Stimulated activated CD4-positive, alpha-beta T cell treated with anti-CD3 and anti-CD28 coated beads, Interleukin-2, amount 100 ng/mL, for 48 hours (primary cell): ENCODE data around the gene LNX2.
A peak's percentile ranks its signal among the peaks of the same experiment; 100 is the strongest.

Source experiments
- DNase-seq, 2 donors: peaks; one replicate each; pipeline ENCODE4 v3.0.0-alpha.2; 2020

Gene LNX2

DNA sequence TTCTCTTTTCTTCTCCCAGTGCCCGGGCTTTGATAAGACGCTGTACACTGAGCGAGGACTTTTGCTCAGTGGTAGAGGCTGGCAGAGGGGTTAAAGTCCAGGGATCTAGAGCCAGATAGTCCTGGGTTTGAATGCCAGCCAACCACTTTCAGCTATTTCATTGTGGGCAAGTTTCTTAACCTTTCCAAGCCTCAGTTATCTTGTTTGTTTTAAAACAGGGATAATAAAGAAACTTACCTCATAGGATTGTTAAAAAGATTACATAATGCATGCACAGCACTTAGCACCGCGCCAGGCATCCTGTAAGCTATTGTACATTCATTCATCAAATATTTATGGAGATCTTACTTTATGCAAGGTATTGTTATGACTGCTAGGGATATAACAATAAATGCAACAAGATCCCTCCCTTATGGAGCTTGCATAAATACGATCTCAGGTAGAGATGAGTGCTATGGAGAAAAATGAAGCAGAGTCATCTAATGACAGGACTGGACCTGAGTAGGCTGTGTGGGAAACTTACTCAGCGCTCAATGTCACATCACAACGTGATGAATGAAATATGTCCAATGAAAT lies 70.8 kb downstream of the LNX2 start:
- DNase-seq = no peak

DNA sequence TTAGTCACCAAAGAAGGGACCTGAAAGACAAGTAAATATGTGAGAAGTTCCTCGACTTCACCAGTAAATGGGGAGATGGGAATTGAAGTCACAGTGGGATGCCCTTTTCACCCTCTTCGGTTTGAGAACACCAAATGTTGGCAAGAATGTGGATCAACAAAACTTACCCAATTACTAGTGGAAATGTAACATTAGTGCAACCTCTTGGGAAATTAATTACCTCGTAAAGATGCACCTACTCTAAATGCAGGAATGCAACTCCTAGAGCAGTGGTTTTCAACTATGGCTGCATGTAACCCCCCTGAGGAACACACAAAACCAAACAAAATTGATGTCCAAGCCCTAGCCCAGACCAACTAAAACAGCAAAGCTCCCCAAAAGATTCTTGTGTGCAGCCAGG lies 78.1 kb downstream of the LNX2 start:
- no peak for DNase-seq

DNA sequence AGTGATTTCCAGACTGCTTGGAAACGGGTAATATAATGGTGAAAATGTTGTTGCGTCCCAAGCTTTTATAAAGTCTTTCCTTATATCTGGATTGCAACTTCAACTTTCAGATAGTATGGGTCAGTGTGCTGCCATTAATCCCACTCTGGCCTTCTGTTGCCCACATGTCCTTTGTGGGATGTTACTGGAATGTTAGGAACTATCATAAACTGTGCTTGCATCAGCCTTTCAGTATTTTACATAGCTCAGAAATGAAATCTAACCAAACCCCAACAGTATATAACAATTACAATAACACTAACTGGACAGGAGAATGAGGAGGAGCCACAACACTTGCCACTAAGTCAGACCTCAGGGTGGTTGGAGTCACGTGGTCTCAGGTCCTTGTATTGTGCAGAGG lies 78.9 kb downstream of the LNX2 start:
- DNase-seq = no peak

DNA sequence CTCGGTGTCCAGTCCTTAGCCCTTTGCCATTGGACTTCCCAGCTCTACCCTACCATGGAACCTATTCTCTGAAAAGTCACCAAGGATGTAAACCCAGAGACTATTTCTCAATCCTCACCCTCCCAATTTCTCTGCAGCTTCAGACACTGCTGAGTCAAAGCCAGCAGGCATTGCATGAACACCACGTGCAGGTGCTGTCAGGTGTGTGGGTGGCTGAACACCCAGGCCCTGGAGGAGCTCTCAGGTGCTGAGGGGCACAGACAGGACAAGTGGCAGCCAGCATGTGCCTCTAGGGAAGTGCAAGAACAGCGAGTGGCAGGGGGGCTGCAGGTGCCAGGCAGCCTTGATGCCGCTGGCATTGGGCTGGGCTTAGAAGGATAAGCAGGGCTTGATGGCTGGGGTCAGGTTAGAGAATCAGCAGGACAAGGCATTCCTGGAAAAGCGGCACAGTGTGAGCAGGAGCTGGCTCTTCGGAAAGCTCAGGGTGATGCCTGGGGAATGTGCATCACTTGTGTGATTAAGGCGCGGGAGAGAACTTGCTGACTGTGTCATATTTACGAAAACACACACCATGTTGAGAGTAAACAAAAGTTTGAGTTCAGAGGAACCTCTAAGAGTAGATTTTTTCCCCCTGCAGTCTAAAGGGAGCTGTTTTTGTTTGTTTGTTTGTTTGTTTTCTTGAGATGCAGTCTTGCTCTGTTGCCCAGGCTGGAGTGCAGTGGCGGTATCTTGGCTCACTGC lies 83.8 kb downstream of the LNX2 start:
- no peak for DNase-seq

DNA sequence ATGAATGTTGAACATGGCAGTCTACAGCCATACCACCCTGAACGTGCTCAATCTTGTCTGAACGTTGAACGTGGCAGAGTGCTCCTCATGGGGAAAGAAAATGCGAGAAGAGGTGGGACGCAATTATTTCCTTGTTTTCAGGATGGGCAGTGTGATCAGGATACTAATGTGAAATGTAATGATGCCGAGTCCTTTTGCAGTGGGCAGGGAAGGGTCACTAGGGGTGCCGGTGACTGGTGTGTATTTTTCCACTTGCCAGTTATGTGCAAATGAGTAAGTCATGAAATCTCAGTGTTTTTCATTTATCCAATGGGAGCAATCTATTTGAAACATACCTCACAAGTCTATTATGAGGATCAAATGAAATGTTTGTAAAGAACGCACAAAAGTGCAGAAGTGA lies 84.8 kb downstream of the LNX2 start:
- no peak for DNase-seq

DNA sequence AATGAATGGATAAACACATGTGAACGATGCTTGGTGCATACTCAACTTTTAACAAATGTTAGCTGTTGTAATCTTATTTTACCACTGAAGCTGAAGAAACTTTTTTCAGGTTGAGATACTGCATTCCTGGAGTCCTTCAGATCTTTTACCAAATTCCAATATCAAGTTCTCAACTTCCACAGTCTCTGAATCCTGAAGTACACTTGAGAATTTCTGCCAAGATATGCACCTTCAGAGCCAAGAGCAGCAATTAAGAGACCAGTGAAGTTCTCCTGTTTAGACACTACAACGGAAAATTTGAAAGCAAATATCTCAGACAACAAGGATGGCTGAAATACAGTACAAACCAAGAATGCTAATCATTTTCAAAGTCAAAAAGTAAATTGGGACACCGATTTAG lies 85.3 kb downstream of the LNX2 start:
- no peak for DNase-seq

DNA sequence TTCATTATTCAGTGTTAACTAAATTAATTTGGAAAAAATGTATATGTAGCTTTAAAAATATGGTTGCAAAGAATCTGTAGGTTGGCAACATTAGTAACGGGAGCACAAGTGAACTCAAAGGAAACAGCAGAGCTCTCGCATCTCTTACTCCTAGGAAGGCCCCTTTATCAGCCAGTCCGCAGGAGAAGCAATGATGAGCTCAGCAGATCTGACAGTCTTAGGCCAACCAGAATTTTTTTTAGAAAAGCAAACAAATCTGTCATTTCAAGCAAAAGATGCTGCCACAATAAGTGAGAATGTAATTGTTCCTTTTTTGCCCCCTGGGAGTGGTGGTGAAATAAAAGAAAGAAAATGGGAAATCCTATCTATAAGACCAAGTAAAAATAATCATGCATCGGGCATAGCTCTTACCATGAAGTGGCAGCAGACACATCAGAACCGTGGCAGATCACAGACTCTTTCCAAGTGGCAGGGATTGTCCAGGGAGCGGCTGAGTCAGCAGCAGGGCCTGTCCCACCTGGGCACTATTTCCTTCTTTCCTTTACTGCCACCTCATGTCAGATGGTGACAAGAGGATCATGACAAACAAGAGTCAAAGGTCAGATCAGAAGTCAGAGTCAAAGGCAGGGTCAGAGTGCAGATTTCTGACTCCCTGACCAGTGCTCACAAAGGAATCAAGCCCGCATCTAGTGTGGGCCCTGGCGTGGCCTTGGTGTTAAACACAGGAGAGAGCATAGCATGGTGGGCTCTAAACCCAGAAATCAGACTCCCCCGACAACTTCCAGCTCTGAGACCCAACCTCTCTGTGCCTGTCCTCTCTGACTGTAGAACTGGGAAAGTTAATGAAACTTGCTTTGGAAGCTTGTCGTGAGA lies 86.0 kb downstream of the LNX2 start:
- DNase-seq = no peak

DNA sequence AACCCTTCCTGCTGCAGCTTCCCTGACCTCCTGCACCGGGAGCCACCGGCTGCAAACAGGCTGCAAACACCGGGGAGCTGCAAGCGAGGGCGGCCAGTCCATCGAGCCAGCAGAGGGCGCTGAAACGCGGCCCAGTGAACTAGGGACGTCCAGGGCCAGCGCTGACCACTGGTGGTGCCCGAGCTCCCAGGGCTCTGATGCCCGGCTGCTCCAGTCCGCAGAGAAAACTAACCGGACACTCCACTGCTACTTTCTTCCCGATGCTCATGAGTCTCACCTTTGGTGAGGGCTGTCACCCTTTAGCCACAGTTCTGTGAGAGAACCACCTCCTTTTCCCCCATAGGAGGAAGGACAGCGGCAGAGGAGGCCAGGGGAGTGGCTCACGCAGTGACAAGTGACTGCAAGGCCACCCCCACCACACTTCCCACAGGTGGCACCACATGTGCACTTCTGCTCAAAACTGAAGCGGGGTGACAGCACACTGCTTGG lies 87.1 kb downstream of the LNX2 start:
- DNase-seq = peak; percentile 52 to 60

DNA sequence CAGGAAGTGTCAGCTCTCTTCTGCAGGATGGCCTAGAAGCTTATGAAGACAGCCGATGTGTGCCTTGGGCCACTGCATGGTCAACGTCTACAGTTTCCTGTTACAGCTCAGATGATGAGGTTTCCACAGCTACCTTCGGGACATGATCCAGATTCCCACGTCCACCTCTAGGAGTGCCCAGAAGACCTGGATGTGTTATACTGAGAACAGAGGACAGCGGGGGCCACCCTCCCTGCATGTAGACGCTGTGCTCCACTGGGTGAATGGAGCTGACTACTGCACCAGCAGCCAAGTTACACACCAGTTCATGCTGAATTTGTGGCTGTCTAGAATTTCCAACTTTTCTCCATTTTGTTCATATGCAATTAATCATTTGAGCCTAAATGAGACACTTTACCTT lies 91.4 kb downstream of the LNX2 start:
- no peak for DNase-seq

DNA sequence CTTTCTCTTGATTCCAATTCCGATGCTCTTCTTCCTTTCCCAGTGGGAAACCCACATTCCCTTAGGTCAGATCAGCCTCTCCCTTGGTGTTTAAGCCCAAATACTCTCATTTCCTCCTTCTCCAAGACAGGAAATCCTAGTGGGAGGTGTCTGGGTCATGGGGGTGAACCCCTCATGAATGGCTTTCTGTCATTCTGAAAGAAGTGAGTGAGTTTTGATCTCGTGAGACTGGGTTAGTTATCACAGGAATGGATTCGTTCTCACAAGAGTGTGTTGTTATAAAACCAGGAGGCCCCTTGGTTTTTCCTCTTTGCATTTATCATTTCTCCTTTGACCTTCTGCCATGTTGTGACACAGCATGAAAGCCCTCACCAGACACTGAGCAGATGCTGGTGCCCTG lies 93.8 kb downstream of the LNX2 start:
- no peak for DNase-seq

DNA sequence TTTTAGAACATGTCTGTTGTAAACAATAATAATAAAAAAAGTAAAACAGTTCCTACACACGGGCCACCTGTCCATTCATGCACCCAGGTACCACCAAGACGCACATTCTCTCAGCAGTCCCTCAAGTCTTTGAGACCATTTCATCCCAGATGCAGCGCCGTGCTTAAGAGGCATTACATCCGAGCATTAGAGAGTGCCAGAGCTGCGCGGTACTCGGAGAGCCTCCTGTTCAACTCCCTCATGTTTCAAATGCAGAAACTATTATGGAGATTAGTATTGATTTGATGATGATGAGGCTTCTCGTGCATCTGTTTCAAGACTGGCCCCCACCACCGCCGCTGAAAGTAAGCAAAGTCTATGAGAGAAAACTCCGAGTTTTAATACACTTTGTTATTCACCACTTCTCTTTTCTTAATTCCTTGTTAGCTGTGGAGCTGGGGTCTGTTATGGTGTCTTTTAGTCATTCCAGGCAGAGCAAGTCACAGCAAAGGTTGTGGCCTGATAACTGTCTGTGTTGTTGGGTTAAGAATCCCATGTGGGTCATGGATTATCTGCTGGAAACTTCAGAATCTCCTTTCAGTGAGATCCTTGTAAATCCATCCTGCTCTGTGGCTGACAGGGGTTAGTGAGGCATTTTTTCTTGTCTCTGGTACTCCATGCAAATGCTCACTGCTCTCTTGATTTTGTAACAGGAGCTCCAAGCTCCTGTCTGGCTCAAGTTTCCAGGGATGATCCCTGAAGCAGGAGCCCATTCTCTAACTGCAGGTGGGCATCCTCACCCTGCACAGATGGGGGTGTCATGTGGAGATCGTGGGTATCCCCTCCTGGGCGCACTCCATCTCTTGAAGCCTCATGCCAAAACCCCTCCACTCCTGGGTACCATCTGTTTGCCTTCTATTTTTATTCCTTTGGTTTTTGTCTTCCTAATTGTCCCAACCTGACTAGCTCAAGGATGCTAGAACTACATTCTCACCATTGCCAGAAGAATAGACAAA lies 95.1 kb downstream of the LNX2 start:
- DNase-seq = no peak

DNA sequence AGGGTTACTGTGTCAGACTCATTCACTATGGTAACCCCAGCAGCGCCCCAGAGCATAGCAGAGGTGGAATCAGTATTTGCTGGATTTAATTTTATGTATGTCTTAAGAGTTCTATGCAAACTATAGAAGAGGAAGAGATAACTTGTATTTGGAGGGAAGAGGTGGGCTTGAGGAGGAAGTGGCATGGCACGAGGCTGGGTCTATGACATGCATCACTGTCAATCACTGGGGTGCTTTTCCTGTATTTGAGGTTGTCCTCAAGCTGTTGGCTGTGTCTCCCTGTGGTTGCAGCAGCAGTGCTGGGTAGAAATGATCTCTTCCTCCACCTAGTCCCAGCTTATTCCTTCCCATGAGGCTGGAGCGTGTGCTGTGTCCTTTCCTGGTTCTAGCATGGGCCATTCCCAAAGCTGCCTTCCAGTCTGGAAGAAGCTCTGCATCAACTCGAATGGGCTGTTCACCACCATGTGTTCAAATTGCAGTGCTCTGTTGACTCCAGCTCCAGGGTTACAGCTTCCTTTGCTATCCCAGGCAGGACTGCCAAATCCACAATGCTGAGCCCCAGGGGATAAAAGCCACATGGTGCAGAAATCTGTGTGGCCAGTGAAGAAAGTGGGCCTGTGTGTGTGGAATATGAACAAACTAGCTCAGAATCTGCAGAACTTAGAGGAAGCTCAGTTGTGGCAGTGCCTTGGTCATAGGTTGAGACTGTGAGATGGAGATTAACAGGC lies 96.8 kb downstream of the LNX2 start:
- no peak for DNase-seq

DNA sequence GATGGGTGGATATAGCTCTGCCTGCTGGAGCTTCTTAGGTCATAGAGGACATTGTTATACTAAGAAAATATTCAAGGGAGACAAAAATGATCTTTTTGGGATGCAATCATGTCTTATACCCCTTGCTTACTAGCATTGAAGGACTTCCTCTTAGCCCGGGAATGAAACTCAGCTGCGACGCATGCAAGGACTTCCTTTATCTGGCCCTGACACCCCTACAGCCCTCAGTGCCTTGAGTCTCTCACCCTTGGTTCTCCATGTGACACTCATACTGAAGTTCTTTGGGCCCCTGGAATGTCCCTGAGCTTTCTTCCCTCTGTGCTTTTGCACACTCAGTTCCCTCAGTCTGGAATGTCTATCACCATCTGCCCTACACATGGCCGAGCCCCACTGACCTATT lies 97.5 kb downstream of the LNX2 start:
- DNase-seq = no peak

DNA sequence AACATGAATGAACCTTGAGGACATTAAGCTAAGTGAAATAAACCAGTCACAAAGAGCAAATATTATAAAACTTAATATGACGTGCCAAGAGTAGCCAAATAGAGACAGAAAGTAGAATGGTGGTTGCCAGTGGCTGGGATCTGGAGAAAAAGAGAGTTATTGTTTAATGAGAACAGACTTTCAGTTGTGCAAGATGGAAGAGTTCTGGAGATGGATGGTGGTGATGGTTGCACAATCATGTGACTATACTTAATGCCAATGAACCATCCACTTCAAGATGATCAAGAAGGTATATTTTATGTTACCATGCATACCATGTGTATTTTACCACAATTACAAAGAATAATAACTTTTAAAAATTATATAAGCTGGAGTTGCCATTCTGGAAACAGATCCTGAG lies 104.2 kb downstream of the LNX2 start:
- no peak for DNase-seq

DNA sequence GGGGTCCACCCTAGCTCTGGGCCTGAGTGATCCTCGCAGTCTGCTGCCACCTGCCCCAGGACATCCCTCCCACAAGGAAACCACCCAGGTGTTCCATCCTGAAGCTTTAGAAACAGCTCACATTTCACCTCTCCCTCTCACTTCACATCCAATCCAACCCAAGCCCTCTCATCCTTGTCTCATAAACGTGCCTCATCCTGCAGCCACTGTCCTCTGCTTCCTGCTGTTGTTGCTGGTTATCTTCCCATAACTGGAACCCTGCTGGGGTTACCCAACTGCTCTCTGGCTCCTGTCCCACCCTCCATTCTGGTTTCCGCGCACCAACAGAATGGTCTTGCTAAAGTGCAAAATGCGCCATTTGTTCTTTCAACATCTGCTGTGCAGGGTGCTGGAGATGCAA lies 110.2 kb downstream of the LNX2 start:
- DNase-seq = no peak

DNA sequence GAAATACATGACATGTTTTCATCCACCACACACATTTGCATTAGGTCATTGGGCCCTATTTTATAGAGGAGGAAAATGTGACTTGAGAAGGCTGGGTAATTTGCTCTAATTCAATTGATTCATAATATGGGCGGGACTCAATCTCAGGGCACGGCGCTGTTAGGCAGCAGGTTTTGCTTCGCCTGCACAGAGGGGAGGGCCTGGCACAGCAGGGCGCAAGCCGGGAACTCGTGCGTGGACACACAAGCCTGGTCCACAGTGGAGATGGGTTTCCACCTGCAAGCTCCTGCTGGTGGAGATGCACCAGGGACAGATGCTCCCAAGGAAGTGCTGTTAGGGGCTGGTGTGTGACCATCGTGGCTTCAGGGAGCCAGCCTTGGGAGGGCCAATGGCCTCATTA lies 111.5 kb downstream of the LNX2 start:
- DNase-seq = no peak

DNA sequence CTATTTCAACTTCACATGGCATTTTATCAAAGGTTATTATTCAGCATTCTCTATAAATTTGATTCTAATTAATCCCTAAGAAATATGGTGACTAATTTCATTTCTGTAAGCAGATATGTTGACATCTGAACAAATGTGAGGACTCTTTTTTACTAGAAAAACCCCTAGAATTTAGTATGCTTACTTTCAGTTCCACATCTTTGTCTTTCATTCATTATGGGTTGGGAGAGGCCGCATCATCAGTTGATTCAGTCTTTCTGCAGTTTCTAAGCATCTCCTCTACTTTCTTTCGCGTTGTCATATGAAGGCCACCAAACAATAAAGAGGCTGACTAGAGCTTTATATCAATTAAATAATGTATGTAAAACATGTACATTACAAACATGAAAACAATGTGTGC lies 114.5 kb downstream of the LNX2 start:
- no peak for DNase-seq

DNA sequence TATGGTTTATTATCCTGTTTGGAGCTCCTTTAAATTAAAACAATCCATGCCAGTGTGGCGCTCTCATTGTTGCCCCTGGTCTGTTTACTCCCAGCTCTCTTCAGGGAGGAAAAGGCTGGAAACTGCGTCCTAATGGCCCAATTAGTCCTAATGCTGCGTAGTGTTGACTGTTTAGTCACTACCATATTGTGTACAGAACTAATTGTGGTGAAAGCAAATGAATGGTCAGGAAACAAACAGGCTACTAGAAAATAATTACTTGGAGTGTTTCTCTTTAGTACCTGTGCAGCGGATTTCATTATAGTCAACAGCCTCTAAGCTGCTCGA lies 115.5 kb downstream of the LNX2 start:
- DNase-seq = no peak

DNA sequence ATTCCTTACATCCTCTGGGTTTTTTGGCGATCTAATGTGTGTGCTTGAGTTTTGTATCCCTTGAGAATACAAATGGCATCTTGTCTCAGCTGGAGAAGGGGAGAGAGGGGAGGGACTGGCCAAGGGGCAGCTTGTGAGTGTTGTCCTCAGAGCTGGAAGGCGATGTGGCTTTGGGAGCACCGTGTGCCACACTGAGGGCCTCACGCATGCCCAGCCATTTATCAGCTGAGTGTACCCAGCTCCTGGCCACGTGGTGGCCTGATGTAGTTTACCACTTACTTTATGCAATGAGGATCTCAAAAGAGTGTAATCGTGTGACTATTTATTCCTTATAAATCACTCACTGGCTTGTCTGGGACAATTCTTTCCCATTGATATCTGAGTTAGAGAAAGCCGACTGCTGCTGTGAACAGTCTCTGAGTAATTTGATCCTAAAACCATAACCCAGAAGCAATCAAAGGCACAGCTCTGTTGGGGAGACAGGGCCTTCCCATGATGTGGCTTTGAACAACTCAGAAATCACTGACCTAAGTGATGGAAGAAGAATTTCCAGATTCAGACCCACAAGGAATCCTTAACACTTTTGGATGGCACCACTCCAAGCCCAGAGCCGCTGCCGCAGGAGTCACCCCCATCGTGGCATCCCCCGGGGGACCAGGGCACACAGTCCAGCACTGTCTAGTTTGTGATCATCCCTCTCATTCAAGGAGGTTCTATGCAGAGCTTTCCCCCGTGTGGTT lies 116.0 kb downstream of the LNX2 start:
- DNase-seq = no peak

DNA sequence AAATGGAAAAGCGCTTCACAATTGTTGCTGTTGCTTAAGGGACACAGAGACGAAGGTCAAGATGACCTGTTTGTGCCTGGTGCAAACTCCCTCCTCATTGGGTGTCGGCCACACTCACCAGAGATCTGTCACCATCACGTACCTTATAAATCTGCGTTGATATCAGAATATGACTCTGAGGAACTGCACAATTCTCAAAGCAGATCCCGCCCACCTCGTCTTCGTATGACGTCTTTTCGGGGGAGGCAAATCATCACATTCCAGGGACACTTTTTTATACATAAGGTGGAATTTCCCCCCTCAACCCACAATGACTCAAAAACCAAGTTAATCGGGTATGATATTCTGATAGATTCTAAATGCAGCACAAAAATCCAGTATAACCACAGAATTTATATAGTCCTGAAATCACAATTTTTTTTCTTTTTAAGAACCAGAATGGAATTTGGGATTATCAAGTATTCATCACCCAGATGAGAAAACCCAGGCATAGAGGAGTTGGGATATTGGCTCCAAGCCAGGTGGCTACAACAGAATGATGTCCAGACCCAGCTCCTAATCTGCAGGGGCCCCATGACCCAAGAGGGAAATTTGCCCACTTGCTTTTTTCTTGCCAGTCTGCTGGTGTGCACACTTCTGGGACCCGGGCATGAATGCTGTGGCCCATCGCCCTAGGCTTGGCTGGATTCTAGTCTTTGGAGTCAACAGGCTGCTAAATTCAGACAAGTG lies 119.4 kb downstream of the LNX2 start:
- DNase-seq = no peak
